ENCODE results near the gene TFDP1.

- TF ChIP-seq, protein P1, sequence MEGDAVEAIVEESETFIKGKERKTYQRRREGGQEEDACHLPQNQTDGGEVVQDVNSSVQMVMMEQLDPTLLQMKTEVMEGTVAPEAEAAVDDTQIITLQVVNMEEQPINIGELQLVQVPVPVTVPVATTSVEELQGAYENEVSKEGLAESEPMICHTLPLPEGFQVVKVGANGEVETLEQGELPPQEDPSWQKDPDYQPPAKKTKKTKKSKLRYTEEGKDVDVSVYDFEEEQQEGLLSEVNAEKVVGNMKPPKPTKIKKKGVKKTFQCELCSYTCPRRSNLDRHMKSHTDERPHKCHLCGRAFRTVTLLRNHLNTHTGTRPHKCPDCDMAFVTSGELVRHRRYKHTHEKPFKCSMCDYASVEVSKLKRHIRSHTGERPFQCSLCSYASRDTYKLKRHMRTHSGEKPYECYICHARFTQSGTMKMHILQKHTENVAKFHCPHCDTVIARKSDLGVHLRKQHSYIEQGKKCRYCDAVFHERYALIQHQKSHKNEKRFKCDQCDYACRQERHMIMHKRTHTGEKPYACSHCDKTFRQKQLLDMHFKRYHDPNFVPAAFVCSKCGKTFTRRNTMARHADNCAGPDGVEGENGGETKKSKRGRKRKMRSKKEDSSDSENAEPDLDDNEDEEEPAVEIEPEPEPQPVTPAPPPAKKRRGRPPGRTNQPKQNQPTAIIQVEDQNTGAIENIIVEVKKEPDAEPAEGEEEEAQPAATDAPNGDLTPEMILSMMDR (IDR thresholded peaks at IDR 0.05): no peak
- no peak for TF ChIP-seq POLR2A (IDR thresholded peaks at IDR 0.05)
- no peak for TF ChIP-seq EP300 (IDR thresholded peaks at IDR 0.05)
- TF ChIP-seq POLR2AphosphoS5 (IDR thresholded peaks at IDR 0.05): no peak
These were observed 45.4 kb upstream of the TFDP1 start for GRCh38 chr13:113539176-113539575.

All from sigmoid colon (tissue), 4 donors.